Thoracic aorta (tissue), 2 donors: ENCODE results near the gene CMTM4. TPM values are rescaled to one million over a fixed set of nuclear protein-coding genes. Genes with fewer than 3 reads are reported as not detected.
A peak's percentile ranks its signal among the peaks of the same experiment; 100 is the strongest.

Source experiments
- ATAC-seq: fragments of 150-250 bp; one replicate; pipeline ENCODE4 v1.8.0; 2017; ENCODE audit warnings: low read depth; ENCODE audit not compliant: insufficient number of reproducible peaks, low FRiP score
- DNase-seq: peaks from one replicate; pipeline ENCODE4 v3.0.0-alpha.2; 2020; ENCODE audit warnings: low spot score
- H3K27ac ChIP-seq, 2 donors: fragments of 200-600 bp; sonication (generic); 1 replicate in 1 of 2; 2 replicates in 1 of 2; pipeline ENCODE4 v1.5.1; 2016; ENCODE audit warnings: mild to moderate bottlenecking in 2 of 2, moderate library complexity in 2 of 2
- H3K27me3 ChIP-seq: fragments of 200-600 bp; sonication (generic); replicated peaks from 2 replicates; pipeline ENCODE4 v1.6.0; 2016; ENCODE audit warnings: mild to moderate bottlenecking; ENCODE audit not compliant: insufficient read depth
- H3K36me3 ChIP-seq: fragments of 200-600 bp; sonication (generic); one replicate; pipeline ENCODE4 v1.5.1; 2016
- H3K4me1 ChIP-seq, 2 donors: fragments of 200-600 bp; sonication (generic); 1 replicate in 1 of 2; 2 replicates in 1 of 2; pipeline versions ENCODE4 v1.5.1 to v1.6.0; 2016; ENCODE audit warnings: low read depth in 2 of 2, mild to moderate bottlenecking in 1 of 2; ENCODE audit not compliant: control insufficient read depth in 1 of 2
- H3K4me3 ChIP-seq: fragments of 200-600 bp; sonication (generic); 2 replicates; pipeline ENCODE4 v1.5.1; 2016; ENCODE audit warnings: mild to moderate bottlenecking
- H3K9me3 ChIP-seq: fragments of 200-600 bp; sonication (generic); 2 replicates; pipeline ENCODE4 v1.5.1; 2016
- total RNA-seq, 2 donors: library from RNA; depleted of rRNA; stranded (reverse); fragments of >200 nt; gene quantifications; one replicate each; pipeline versions ENCODE4 v1.1.0 to v1.2.3, GENCODE V29; 2016
- TF ChIP-seq, protein P1 (sequence below): fragments of 200-600 bp; sonication (generic); IDR thresholded peaks from one replicate; pipeline ENCODE4 v1.5.1; 2019; ENCODE audit warnings: antibody characterized with exemption

Gene CMTM4
- total RNA-seq, 2 donors from 2014 or later, result 12.0 to 25.7 TPM

DNA sequence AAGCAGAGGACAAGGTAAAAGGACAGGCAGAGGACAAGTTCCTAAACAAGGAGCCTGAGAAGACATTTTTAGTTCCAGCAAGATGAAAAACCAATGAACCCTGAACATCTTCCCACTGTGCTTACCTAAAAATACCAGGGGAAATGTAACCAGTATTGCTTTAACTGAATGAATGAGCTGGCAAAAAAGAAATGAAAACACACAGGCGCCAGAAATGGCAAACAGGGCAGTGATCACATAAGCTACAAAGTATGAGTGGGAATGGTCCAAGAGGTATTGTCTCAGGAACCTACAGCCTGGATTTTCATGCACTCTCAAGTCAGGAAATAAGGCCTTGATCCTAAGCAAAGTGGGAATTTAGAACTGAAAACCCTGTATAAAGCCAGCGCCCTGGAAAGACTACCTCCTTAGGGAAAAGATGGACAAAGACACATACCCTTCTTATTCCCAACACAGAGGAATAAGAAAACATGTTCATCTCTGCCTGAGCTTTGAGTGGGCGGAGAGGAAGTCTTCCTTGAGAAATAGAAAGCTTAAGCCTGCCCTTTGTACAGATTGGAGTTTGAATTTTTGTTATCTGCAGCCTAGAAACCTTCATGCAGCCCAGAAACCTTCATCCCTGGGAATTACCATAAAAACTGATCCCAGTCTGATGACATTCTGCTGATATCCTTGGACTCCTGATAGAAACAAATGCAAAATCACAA, 115.1 kb downstream of the CMTM4 start:
- Histone ChIP-seq H3K36me3 (no peaks in the 10 kb centered on the region), H3K4me3 (no peak overlapping the region), H3K4me1 (peaks cover 7 to 30% of the 10 kb centered on the region in 2 donors), H3K27ac (peak overlapping the region in 1 of 2 donors; percentile 30), H3K9me3 (no peaks in the 10 kb centered on the region), H3K27me3 (no peaks in the 10 kb centered on the region)
- TF ChIP-seq, protein P1, sequence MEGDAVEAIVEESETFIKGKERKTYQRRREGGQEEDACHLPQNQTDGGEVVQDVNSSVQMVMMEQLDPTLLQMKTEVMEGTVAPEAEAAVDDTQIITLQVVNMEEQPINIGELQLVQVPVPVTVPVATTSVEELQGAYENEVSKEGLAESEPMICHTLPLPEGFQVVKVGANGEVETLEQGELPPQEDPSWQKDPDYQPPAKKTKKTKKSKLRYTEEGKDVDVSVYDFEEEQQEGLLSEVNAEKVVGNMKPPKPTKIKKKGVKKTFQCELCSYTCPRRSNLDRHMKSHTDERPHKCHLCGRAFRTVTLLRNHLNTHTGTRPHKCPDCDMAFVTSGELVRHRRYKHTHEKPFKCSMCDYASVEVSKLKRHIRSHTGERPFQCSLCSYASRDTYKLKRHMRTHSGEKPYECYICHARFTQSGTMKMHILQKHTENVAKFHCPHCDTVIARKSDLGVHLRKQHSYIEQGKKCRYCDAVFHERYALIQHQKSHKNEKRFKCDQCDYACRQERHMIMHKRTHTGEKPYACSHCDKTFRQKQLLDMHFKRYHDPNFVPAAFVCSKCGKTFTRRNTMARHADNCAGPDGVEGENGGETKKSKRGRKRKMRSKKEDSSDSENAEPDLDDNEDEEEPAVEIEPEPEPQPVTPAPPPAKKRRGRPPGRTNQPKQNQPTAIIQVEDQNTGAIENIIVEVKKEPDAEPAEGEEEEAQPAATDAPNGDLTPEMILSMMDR, result no peak
- DNase-seq, result no peak
- no peak for ATAC-seq

DNA sequence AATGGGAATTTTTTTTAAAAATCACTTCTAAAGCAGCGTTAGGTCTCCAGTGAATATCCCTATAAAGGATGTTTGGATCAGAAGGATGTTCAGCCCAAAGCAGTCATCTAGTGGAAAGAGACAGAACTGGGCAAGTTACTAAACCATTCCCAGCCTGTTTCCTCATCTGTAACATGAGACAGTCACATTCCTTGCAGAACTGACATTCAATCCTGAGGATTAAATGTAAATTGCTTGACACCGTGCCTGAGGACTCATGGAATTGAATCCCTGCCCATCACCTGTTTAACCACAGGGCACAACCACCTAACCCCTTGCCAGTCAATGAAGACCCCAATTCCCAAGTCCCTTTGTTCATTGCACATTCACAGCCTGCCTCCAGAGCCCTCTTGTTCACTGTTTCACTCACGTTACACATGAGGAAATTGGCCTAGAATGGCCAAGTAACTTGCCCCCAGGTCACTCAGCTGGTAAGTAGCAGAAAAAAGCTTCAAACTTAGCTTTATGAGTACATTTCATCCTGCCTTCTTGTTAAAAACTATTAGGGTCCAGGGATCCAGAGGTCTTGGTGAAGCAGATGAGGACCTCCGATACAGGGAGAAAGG, 115.8 kb downstream of the CMTM4 start:
- Histone ChIP-seq H3K27me3 (no peaks in the 10 kb centered on the region), H3K36me3 (no peaks in the 10 kb centered on the region), H3K4me1 (peaks cover 7 to 30% of the 10 kb centered on the region in 2 donors), H3K27ac (peak overlapping the region in 1 of 2 donors; percentile 30), H3K4me3 (no peak overlapping the region), H3K9me3 (no peaks in the 10 kb centered on the region)
- DNase-seq (no peak), ATAC-seq (no peak)
- TF ChIP-seq, protein P1, result no peak

DNA sequence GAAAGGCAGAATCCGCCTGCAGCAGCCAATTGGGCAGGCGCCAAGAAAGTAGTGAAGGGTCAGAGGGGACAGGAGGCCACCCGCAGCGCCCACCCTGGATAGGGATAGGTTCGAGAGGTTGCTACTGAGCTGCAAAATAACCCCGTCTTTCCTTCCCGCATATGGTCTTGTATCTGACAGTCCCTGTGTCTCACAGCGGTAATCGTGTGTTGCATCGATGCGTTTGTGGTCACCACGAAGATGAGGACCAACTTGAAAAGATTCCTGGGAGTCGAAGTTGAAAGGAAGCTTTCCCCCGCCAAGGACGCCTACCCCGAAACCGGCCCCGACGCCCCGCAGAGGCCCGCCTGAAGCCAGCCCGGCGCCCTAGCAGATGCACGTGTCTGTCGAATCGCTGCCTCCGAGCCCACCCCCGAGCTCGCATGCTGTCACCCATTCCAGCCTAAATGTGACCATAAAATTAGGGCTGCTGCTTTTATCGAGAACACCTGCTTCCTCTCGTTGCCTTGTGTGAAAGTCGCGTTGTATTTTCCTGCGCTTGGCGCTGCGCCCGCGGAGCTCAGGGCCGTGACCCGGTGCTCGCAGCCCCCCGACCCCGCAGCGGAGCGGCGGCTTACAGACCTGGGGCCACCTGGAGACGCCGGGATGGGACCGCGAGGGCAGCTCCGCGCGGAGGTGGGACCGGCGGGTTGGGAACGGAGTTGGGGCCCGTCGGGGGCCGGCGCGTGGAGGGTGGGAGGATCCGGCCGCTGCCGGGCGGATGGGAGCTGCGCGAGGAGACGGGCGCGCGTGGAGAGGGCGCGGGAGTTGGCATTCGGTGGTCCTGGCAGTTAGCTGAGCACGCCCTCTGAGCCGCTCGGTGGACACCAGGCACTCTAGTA, 117.7 kb downstream of the CMTM4 start, which contains the start of gene CMTM2:
Gene CMTM2, plus strand, starts transcription at position 813 of the 881 bp plus-strand sequence. CDS start 145 bp downstream, outside the sequence.
- Histone ChIP-seq H3K4me1 (peaks cover 7 to 30% of the 10 kb centered on the region in 2 donors), H3K36me3 (no peaks in the 10 kb centered on the region), H3K27ac (no peak within 1 kb of the TSS), H3K27me3 (no peaks in the 10 kb centered on the region), H3K4me3 (peak within 1 kb of the TSS; percentile 65), H3K9me3 (no peaks in the 10 kb centered on the region)
- TF ChIP-seq, protein P1, result no peak
- DNase-seq (no peak), ATAC-seq (no peak)

DNA sequence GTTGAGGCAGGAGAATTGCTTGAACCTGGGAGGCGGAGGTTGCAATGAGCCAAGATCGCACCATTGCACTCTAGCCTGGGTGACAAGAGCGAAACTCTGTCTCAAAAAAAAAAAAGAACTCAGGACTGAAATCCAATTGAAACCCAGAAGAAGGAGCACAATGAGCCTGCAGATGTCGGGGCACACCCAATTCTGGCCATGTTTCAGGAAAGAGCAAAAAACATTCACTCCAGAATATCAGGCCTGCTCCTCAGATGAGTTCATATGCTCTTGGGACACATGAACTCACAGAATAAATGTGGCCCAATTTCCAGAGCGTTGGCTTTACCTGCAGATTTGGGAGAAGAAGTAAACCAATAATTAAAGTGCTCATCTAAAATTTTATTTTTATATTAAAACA, 120.2 kb downstream of the CMTM4 start:
- H3K27me3 ChIP-seq, result no peaks in the 10 kb centered on the region
- TF ChIP-seq, protein P1, result no peak
- no peaks in the 10 kb centered on the region for H3K9me3 ChIP-seq
- H3K4me3 ChIP-seq, result no peak overlapping the region
- no peak for ATAC-seq
- no peak for DNase-seq
- peaks cover 7 to 26% of the 10 kb centered on the region in 2 donors for H3K4me1 ChIP-seq
- no peaks in the 10 kb centered on the region for H3K36me3 ChIP-seq
- H3K27ac ChIP-seq, result no peak overlapping the region

DNA sequence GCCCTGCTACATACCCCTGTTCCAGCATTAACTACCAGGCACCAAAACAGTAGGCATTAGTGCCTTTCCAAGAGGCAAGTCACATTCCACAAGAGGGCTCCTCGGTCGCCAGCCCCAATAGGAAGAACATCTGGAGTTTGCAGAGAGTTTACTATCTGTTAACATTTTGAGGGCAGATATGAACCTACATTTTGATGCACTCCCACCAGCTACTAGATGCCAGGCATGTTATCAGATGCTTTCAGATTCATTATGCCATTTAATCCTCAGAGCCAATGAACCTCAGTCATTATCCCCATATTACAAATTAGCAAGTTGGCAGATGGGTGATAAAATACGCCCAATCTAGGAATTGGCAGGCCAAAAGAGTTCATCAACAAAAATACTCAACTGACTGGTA, 121.5 kb downstream of the CMTM4 start:
- ATAC-seq, result no peak
- Histone ChIP-seq H3K9me3 (no peaks in the 10 kb centered on the region), H3K4me3 (no peak overlapping the region), H3K36me3 (no peaks in the 10 kb centered on the region), H3K4me1 (peaks cover 6 to 19% of the 10 kb centered on the region in 2 donors), H3K27me3 (no peaks in the 10 kb centered on the region), H3K27ac (no peak overlapping the region)
- DNase-seq, result no peak
- TF ChIP-seq, protein P1, result no peak
